Liver (tissue), 3 donors: ENCODE measurements around the gene ELOB.

Experiments used
- CTCF ChIP-seq: fragments of 150-350 bp; IDR thresholded peaks from 2 replicates; pipeline ENCODE4 v1.5.1; 2017; ENCODE audit warnings: improper control_type of control experiment, low read depth, low read length; ENCODE audit not compliant: missing input control
- MAX ChIP-seq: IDR thresholded peaks from 2 replicates; pipeline ENCODE4 v1.6.1; 2016; ENCODE audit warnings: antibody characterized with exemption
- RAD21 ChIP-seq, 2 donors: IDR thresholded peaks; 2 replicates each; pipeline ENCODE4 v1.6.1; 2016; ENCODE audit warnings: antibody characterized with exemption in 2 of 2, mild to moderate bottlenecking in 2 of 2
- RXRA ChIP-seq, 2 donors: IDR thresholded peaks; 2 replicates each; pipeline ENCODE4 v1.6.1; 2017 to 2018; ENCODE audit warnings: antibody characterized with exemption in 2 of 2, mild to moderate bottlenecking in 1 of 2
- TAF1 ChIP-seq: conservative IDR thresholded peaks from 2 replicates; pipeline ENCODE4 v1.6.1; 2016; ENCODE audit warnings: antibody characterized with exemption, mild to moderate bottlenecking
- donor health status: healthy.
- donor health status: healthy.

- TF ChIP-seq RAD21 (IDR thresholded peaks at IDR 0.05), result no peak
- TF ChIP-seq MAX, result no peak
- no peak for TF ChIP-seq CTCF
- TF ChIP-seq RXRA (IDR thresholded peaks at IDR 0.05), result no peak
- no peak for TF ChIP-seq TAF1
These were observed 13.9 kb downstream of the ELOB start for GRCh38 chr16:2763173-2763572.
